ENCODE results near the gene LYZL4.

The LYZL4 gene

GRCh38 chr3:42349765-42350594, 60.4 kb downstream of the LYZL4 start:
- Histone ChIP-seq H3K27ac (ENCODE audit: low read depth in 2 of 2, low read length in 2 of 2) (no peak overlapping the region), H3K9ac (ENCODE audit: low read depth in 1 of 2, low read length in 2 of 2) (no peak overlapping the region), H3K9me3 (ENCODE audit: control insufficient read depth in 2 of 2, low read length in 2 of 2) (no peaks in the 10 kb centered on the region), H3K36me3 (ENCODE audit: control insufficient read depth in 2 of 2, insufficient read depth in 2 of 2, low read length in 2 of 2) (no peaks in the 10 kb centered on the region), H3K27me3 (ENCODE audit: control insufficient read depth in 2 of 2, insufficient read depth in 2 of 2, low read length in 2 of 2) (no peaks in the 10 kb centered on the region), H3K4me1 (ENCODE audit: control insufficient read depth in 2 of 2, insufficient read depth in 2 of 2, low read length in 2 of 2) (no peaks in the 10 kb centered on the region), H3K4me3 (ENCODE audit: low read length in 2 of 2) (no peak overlapping the region)

GRCh38 chr3:42347928-42348327, 62.5 kb downstream of the LYZL4 start:
- Histone ChIP-seq H3K4me3 (ENCODE audit: low read length in 2 of 2) (no peak overlapping the region), H3K27ac (ENCODE audit: low read depth in 2 of 2, low read length in 2 of 2) (no peak overlapping the region), H3K9ac (ENCODE audit: low read depth in 1 of 2, low read length in 2 of 2) (no peak overlapping the region), H3K27me3 (ENCODE audit: control insufficient read depth in 2 of 2, insufficient read depth in 2 of 2, low read length in 2 of 2) (no peaks in the 10 kb centered on the region), H3K9me3 (ENCODE audit: control insufficient read depth in 2 of 2, low read length in 2 of 2) (no peaks in the 10 kb centered on the region), H3K36me3 (ENCODE audit: control insufficient read depth in 2 of 2, insufficient read depth in 2 of 2, low read length in 2 of 2) (no peaks in the 10 kb centered on the region), H3K4me1 (ENCODE audit: control insufficient read depth in 2 of 2, insufficient read depth in 2 of 2, low read length in 2 of 2) (no peaks in the 10 kb centered on the region)
